Measurements from ENCODE around the gene HK3. TPM values are rescaled to one million over a fixed set of nuclear protein-coding genes. Genes with fewer than 3 reads are reported as not detected.

Gene HK3
- total and polyA plus RNA-seq, 2 experiments from 2014 or later = not detected

GRCh38 chr5:176904276-176904675 lies 5.1 kb upstream of the HK3 start:
- Histone ChIP-seq H3K27me3 (ENCODE audit: insufficient read depth) (no peaks in the 10 kb centered on the region), H3K9me2 (ENCODE audit: insufficient read depth) (no peaks in the 10 kb centered on the region), H3K4me2 (no peak overlapping the region), H3K27ac (ENCODE audit: low read depth) (0 out of 2 replicates have a peak overlapping the region, but pooled peaks have one; percentile 17), H3F3A (replicated peaks; ENCODE audit: low read depth) (no peaks in the 10 kb centered on the region), H3K36me3 (ENCODE audit: insufficient read depth) (peaks cover 44% of the 10 kb centered on the region), H3K4me1 (ENCODE audit: insufficient read depth) (0 out of 2 replicates have a peak, but pooled peaks cover 3% of the 10 kb centered on the region), H3K79me2 (replicated peaks; ENCODE audit: insufficient read depth) (no peaks in the 10 kb centered on the region), H4K20me1 (replicated peaks; ENCODE audit: insufficient read depth) (no peaks in the 10 kb centered on the region; the same call in none of the 2 replicates), H3K4me3 (no peak overlapping the region), H2AFZ (no peak overlapping the region)
- Mint-ChIP-seq H3K9me3 (no peaks in the 10 kb centered on the region), H3K27ac (no peak overlapping the region), H3K36me3 (ENCODE audit: low read depth) (peaks cover 47% of the 10 kb centered on the region), H3K4me3 (no peak overlapping the region), H3K4me1 (peaks cover 10% of the 10 kb centered on the region), H3K27me3 (ENCODE audit: insufficient read depth, low read depth, poor library complexity) (peaks cover 2% of the 10 kb centered on the region)
- DNase-seq (ENCODE audit: low spot score) (no peak), ATAC-seq (no peak)
- TF ChIP-seq EZH2phosphoT487 (IDR thresholded peaks at IDR 0.05; ENCODE audit: unreplicated experiment) (no peak), CTCF (conservative IDR thresholded peaks at IDR 0.05; ENCODE audit: low read depth in 2 of 2) (no peak), POLR2AphosphoS5 (IDR thresholded peaks at IDR 0.05; ENCODE audit: low read depth) (no peak), ZNF462 (CRISPR knock-in tag; IDR thresholded peaks at IDR 0.05) (no peak), ETS1 (IDR thresholded peaks at IDR 0.05) (no peak), ZNF114 (CRISPR knock-in tag; IDR thresholded peaks at IDR 0.05) (no peak), EZH2 (IDR thresholded peaks at IDR 0.05; ENCODE audit: low read depth, unreplicated experiment) (no peak), JUNB (IDR thresholded peaks at IDR 0.05; ENCODE audit: unreplicated experiment) (no peak), REST (IDR thresholded peaks at IDR 0.05; ENCODE audit: unreplicated experiment) (no peak), STAT1 (IDR thresholded peaks at IDR 0.05; ENCODE audit: unreplicated experiment) (no peak), ZNF331 (CRISPR knock-in tag; IDR thresholded peaks at IDR 0.05; ENCODE audit: low read depth) (no peak), NANOG (IDR thresholded peaks at IDR 0.05; ENCODE audit: borderline replicate concordance) (no peak), CREB1 (CRISPR knock-in tag; IDR thresholded peaks at IDR 0.05; ENCODE audit: low read depth) (no peak)
